ENCODE measurements around the gene CDH6.

DNA sequence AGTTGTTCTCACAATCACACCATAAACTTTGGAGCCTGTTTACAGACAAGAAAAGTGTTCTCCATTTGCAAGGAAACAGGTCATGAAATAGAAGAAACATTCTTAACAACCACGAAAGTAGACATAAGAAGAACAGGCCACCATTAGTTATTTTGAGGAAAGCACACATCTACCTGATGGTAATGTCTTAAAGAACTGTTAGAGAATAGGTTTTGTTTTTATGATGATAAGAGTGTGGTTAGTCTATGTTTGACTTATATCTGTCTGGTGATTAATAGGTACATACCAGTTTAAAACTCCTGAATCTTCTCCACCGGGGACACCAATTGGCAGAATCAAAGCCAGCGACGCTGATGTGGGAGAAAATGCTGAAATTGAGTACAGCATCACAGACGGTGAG is 108.3 kb downstream of the CDH6 start:
- TF ChIP-seq POLR2A (IDR thresholded peaks at IDR 0.05; ENCODE audit: extremely low read depth, insufficient read length) (no peak), CTCF (IDR thresholded peaks at IDR 0.05; ENCODE audit: low read depth, low read length) (no peak)

Measured in NB4 (cell line).